ENCODE results near the gene UBE2E3. TPM values are rescaled to one million over a fixed set of nuclear protein-coding genes. Genes with fewer than 3 reads are reported as not detected.
"Not testable (repeated sequence)": the region's sequence is repeated elsewhere in the genome, so short reads cannot be mapped to it uniquely, and the experiment has no call there.

UBE2E3 gene
- total RNA-seq, 1 donor from 2014 or later: 55.1 TPM

DNA sequence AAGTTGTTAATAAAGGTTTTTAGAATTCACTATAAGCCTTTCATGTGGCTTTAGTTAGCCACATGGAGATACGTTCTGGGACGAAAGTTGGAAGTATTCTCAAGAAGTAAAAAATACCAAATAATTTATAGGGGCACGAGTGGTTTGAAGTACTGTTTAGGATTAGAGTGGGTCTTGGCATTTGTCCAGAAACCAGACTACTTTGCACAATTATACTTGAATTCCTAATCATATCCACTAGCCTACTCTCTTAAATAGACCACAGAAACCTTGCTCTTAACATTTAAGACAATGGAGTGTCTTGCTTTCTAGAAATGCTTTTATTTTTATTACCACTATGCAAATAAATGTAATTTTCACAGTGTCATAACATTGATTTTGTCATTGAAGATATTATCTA, 44.6 kb downstream of the UBE2E3 start:
- no peak for DNase-seq (ENCODE audit: low read depth, low spot score)

DNA sequence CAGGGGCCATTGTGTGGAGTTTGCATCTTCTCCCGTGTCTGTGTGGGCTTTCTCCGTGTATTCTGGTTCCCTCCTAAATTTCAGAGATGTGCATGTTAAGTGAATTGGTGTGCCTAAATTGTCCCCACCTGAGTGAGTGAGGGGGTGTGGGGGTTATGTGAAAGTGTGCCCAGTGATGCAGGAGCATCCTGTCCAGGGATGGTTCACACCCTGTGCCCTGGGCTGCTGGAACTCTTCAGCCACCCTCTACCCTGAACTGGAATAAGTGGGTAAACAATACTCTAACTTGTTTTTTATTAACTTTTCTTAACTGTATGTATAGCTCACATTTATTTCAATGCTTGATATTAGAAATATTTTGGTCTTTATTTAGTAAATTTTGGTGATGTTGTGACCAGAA, 56.0 kb downstream of the UBE2E3 start:
- no peak for DNase-seq (ENCODE audit: low read depth, low spot score)

GRCh38 chr2:181036848-181037603, 56.6 kb downstream of the UBE2E3 start:
- DNase-seq (ENCODE audit: low read depth, low spot score): no peak

DNA sequence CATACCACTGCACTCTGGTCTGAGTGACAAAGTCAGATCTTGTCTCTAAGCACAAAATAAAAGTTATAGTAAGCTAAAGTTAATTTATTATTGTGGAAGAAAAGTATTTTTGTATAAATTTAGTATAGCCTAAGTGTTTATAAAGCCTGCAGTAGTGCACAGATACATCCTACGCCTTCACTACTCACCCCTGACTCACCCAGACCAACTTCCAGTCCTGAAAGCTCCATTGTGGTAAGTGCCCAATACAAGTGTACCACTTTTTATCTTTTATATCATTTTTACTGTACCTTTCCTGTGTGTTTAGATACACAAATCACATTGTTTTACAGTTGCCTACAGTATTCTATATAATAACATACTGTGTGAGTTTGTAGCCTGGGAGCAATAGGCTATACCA, 57.5 kb downstream of the UBE2E3 start:
- no peak for DNase-seq (ENCODE audit: low read depth, low spot score)

DNA sequence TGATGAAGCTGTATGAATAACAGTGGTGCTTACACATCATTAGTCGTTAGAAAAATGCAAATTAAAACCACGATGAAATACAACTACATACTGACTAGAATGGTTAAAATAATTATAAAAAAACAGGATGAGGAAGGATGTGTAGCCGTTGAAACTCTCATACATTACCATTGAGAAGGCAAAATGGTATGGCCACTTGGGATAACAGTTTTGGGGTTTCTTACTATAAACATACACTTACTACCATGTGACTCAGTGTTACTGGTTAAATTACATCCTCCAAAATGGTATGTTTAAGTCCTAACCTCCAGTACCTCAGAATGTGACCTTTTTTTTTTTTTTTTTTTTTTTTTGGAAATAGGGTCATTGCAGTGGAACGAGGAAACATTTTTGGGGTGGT, 58.4 kb downstream of the UBE2E3 start:
- DNase-seq (ENCODE audit: low read depth, low spot score): no peak

DNA sequence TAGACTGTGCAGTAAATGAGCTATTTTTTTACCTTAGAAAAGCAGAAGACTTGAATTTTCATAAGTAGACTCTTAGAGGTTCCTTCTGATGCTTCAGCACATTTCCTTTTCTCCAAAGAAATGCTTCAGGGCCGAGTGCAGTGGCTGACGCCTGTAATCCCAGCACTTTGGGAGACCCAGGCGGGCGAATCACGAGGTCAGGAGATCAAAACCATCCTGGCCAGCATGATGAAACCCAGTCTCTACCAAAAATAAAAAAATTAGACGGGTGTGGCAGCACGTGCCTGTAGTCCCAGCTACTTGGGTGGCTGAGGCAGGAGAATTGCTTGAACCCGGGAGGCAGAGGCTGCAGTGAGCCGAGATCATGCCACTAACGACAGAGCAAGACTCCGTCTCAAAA, 60.4 kb downstream of the UBE2E3 start:
- not testable (repeated sequence) for DNase-seq (ENCODE audit: low read depth, low spot score)

DNA sequence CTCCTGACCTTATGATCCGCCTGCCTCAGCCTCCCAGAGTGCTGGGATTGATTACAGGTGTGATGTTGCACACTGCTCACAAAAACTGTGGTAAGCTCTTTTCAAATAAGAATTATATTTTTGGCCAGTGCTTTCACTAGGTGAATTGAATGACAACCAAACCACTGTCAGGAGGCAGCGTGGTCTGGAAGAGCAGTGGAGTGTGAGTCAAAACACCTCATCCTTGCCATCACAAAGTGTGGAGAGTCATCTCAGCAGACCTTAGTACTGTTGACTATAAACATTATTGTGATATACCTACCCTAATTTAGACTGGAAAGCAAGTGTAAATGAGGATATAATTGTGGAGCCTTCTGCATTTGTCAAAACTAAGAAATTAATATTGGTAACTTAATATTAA, 61.3 kb downstream of the UBE2E3 start:
- no peak for DNase-seq (ENCODE audit: low read depth, low spot score)

GRCh38 chr2:181042706-181043105, 62.3 kb downstream of the UBE2E3 start:
- no peak for DNase-seq (ENCODE audit: low read depth, low spot score)

- DNase-seq (ENCODE audit: low read depth, low spot score): no peak
These were observed 66.4 kb downstream of the UBE2E3 start for GRCh38 chr2:181046833-181047232.

DNA sequence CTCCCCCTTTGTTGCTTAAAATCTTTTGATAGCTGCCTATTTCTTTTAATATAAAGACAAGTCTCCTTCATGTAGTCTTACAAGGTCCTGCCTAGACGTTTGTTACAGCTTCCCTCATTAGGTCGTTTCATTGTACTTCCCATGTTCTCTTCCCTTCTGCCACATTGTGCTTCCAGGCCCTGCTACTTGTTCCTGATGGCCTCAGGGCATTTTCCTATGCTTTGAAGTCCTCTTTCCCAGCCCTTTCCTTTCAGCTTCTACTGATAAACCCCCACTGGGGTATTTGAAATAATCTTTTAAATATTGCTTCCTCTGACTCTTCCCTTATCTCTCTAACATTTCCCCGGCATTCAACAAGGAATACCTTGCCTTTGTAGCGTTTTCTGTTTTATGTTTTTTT, 67.4 kb downstream of the UBE2E3 start:
- no peak for DNase-seq (ENCODE audit: low read depth, low spot score)

- no peak for DNase-seq (ENCODE audit: low read depth, low spot score)
These were observed 71.6 kb downstream of the UBE2E3 start for GRCh38 chr2:181051861-181052522.

- no peak for DNase-seq (ENCODE audit: low read depth, low spot score)
These were observed 72.1 kb downstream of the UBE2E3 start for GRCh38 chr2:181052523-181052891.

DNA sequence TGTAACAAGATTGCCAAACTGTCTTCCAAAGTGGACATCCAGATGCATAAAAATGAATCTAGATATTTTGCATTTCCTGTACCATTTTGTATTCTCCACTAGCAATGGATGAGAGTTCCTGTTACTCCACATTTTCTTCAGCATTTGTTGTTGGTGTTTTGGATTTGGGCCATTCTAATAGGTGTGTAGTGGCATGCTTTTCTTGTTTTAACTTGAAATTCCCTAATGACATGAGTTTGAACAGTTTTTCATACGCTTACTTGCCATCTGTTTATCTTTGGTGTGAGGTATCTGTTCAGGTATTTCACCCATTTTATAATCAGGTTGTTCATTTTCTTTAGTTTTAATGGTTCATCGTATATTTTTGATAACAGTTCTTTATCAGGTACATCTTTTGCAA, 73.9 kb downstream of the UBE2E3 start:
- no peak for DNase-seq (ENCODE audit: low read depth, low spot score)

GRCh38 chr2:181054843-181055242, 74.4 kb downstream of the UBE2E3 start:
- no peak for DNase-seq (ENCODE audit: low read depth, low spot score)

DNA sequence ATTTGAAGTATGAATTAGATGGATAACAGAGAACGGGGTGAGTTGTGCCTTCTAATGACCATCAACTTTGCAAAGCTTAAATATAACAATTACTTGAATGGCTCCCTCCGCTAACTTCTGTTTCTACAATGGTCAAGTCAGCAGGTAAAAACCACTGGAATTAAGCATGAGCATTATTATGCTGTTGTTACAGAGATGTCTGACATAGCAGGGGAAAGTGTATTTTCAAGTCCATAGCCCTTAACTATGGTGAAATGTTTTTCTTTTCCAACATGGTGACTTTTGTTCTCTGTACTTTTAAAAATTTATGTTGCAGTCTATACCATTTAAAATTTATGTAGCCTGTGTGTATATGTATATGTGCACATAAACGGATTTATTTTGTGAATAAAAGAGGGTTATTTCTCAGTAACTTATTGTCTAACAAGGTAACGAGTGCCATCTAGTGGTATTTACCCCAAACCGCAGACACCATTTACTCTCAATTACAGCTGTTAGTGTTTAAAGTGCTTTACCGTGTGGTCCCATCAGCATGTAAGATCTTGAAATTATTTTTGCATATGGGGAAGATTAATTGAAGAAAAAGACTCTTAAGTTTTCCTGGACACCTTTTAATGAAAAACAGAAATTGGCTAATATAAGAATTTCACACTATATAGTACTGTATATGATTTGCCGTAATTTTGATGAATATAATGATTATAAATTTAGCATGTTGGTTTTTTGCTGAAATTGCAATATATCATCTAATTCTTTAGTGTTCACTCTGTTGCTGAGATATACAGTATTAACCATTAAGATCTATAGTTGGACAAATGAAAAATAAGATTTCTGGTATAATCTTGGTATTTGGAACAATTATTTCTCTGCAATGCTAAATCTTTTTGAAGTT, 78.2 kb downstream of the UBE2E3 start:
- DNase-seq (ENCODE audit: low read depth, low spot score): no peak

DNA sequence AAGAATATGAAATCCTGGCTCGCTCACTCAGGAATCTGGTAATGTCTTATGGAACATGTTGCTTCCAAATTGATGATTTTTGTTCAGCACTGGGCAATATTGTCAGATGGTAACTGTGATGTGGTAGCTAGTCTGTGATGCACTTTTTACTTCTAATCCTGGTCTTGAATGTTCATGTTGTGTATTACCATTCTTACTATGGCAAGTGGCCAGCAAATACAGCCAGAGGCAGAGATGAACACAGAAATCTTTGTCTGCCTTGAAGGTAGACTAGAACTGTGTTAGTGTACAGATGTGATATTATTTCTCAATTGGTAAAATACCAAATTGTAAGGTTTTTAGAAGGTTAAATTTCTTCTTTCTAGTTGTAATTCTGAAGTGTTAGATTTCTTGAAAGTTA, 83.3 kb downstream of the UBE2E3 start:
- DNase-seq (ENCODE audit: low read depth, low spot score): no peak

- no peak for DNase-seq (ENCODE audit: low read depth, low spot score)
These were observed 85.1 kb downstream of the UBE2E3 start for GRCh38 chr2:181065458-181065857.

DNA sequence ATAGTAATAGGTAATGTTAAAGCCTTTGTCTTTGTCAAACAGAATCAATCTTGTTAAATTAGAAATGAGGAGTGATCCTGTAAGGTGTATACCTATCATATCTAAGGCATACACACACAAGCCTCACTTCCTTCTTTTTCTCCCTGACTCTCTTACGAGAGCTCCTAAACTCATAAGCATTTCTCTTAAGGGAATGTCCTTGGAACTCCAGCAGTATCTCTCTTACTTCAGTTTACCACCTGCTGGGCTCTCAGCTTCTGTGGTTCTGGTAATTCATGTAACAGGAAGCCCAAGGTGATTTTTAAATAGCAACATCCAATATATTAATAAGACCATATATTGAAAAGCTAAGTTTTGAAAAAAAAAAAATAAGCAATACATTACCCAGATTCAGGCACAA, 85.9 kb downstream of the UBE2E3 start:
- DNase-seq (ENCODE audit: low read depth, low spot score): no peak

DNA sequence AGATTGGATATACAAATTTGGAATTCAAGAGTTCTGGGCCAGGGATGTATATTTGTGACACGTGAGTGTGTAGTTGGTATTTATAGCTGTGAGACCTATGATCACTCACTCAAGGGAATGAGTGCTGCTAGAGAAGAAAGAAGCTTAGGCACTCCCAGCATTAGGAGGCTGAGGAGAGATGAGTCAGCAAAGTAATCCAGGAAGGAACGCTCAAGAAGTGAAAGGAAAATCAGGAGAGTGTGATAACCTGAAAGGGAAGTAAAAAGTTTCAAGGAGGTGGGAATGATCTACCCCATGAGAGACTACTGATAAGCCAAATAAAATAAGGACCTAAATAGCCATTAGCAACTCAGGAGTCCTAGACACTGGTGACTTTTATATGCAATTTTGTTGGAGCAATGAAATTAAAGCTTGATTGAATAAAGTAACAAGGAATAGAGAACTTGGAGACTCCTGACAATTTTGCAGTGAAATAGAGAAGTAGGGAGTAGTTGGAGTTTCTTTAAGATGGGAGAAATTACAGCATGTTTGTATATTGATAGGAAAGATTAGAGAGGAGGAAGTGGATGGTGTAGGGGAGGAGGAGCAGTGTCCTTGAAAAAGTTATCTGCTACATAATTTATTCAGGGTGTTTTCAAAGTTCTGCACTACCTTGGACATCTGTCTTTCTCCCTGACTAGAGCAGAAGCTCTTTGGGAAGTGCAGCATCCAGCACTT, 89.9 kb downstream of the UBE2E3 start:
- peak; percentile 30 for DNase-seq (ENCODE audit: low read depth, low spot score)

DNA sequence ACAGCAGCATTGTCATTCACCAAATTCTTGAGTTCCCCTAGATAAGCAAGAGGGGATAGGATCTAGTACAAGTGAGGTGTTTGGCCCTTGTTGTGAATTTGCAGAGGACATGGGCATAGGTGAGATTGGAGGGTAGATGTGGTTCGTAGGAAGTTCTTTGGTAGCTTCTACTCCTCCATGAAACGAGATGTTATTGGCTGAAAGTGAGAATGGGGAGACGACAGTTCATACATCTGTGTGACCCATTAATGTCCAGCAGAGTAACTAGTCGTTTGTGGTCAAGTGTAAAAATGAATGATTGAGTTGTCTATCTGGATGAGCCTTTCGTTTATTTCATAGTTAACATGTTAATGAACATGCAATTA, 90.4 kb downstream of the UBE2E3 start:
- no peak for DNase-seq (ENCODE audit: low read depth, low spot score)

GRCh38 chr2:181072486-181073235, 92.3 kb downstream of the UBE2E3 start:
- peak; percentile 20 for DNase-seq (ENCODE audit: low read depth, low spot score)

Measured in pulmonary artery endothelial cell (primary cell).